MG63 (cell line): Measurements from ENCODE around the gene UBE4B. TPM values are rescaled to one million over a fixed set of nuclear protein-coding genes. Genes with fewer than 3 reads are reported as not detected.
A peak's percentile ranks its signal among the peaks of the same experiment; 100 is the strongest.
"Not testable (repeated sequence)": the region's sequence is repeated elsewhere in the genome, so short reads cannot be mapped to it uniquely, and the experiment has no call there.

Source experiments
- DNase-seq: peaks from one replicate; pipeline ENCODE4 v3.0.0-alpha.2; 2020
- H3K27me3 ChIP-seq: fragments of 250-450 bp; sonication (Bioruptor Pico); 2 replicates; pipeline ENCODE4 v1.5.1; 2020; ENCODE audit warnings: mild to moderate bottlenecking, moderate library complexity
- H3K36me3 ChIP-seq: fragments of 250-450 bp; sonication (Bioruptor Pico); 2 replicates; pipeline ENCODE4 v1.5.1; 2020; ENCODE audit warnings: mild to moderate bottlenecking, moderate library complexity
- H3K4me3 ChIP-seq: fragments of 250-450 bp; sonication (Bioruptor Pico); 2 replicates; pipeline ENCODE4 v1.5.1; 2020; ENCODE audit warnings: mild to moderate bottlenecking, moderate library complexity
- H3K9me3 ChIP-seq: fragments of 250-450 bp; sonication (Bioruptor Pico); 2 replicates; pipeline ENCODE4 v1.5.1; 2020; ENCODE audit warnings: mild to moderate bottlenecking, moderate library complexity
- total RNA-seq: library from RNA; depleted of rRNA; stranded (reverse); fragments of >200 nt; shearing (Covaris generic); gene quantifications from 2 replicates; pipeline ENCODE4 v1.2.3, GENCODE V29; 2014; ENCODE audit warnings: low replicate concordance

The UBE4B gene
- total RNA-seq, 1 experiment from 2014 or later: 13.5 TPM

DNA sequence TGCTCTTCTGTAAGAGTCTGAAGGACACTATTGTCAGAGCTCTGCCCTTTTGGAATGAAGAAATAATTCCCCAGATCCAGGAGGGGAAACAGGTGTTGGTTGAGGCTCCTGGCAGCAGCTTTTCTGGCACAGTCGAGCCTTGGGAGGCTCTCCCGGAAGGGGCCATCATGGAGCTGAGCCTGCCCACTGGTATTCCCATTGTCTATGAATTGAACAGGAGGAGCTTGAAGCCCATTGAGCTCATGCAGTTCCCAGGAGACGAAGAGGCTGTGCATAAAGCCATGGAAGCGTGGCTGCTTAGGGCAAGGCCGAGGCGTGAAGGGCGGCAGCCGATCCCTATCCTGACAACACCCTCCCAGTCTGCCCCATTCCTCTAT is 26.6 kb downstream of the UBE4B start:
- no peak overlapping the region for H3K4me3 ChIP-seq
- H3K9me3 ChIP-seq: no peaks in the 10 kb centered on the region
- H3K36me3 ChIP-seq: peaks cover 16% of the 10 kb centered on the region
- DNase-seq: no peak
- no peaks in the 10 kb centered on the region for H3K27me3 ChIP-seq

DNA sequence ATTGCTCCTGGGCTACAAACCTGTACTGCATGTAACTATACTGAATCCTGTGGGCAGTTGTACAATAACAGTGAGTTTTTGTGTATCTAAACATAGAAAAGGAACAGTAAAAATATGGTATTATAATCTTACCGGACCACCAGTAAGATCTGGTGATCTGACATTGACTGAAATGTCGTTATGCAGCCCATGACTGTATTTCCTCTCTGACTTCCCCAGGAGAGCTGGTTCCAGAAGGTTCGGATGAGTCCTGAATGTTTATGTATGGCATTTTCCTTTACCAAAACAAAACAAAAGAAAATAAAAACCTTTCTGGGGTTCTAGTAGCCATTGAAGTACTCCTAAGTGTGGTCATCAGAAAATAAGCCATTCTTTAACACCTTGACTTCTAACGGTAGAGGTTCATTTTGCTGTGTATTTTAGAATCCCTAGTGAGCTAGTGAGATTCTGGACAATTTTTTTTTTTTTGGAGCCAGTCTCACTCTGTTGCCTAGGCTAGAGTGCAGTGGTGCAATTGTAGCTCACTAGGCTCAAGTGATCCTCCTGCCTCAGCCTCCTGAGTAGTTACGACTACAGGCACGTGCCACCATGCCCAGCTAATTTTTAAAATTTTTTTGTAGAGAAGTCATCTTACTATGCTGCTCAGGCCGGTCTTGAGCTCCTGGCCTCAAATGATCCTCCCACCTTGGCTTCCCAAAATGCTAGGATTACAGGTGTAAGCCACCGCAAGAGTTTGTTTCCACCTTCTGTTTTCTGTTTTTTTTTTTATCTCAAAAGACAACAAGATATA is 27.7 kb downstream of the UBE4B start:
- Histone ChIP-seq H3K4me3 (no peak overlapping the region), H3K36me3 (peaks cover 16% of the 10 kb centered on the region)
- DNase-seq: no peak

DNA sequence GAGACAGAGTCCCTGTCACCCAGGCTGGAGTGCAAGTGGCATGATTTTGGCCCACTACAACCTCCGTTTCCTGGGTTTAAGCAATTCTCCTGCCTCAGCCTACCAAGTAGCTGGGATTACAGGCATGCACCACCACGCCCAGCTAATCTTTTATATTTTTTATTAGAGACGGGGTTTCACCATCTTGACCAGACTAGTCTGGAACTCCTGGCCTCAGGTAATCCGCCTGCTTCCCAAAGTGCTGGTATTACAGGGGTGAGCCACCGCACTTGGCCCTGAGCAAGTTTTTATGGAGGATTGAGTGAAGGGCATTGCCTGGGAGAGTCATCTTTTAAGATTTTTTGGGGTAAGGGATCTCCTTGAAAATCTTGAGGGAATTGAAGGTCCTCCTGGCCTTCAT is 28.5 kb downstream of the UBE4B start:
- Histone ChIP-seq H3K4me3 (no peak overlapping the region), H3K27me3 (no peaks in the 10 kb centered on the region), H3K36me3 (peaks cover 13% of the 10 kb centered on the region), H3K9me3 (no peaks in the 10 kb centered on the region)
- DNase-seq: no peak

More for the DNA sequence above, 27.7 kb downstream of the UBE4B start:
- Histone ChIP-seq H3K9me3 (no peaks in the 10 kb centered on the region), H3K27me3 (no peaks in the 10 kb centered on the region)

DNA sequence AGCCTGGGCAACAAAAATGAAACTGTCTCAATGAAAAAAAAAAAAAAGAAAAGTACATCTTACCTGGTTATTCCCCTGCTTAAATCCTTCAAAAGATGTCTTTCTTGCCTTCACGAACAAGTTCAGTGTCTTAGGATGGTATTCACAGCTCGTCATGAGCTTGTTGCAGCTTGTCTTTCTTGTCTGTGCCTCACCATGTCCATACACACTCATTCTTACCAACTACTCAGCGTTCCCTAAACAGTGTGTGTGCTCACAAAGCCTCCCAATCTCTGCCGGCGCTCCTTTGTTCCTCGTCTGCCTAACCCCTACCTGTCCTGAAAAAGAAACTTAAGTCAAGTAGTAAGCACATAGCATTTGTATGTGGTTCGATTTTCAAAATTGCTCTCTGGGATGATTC is 31.1 kb downstream of the UBE4B start:
- H3K4me3 ChIP-seq: no peak overlapping the region
- peaks cover 10% of the 10 kb centered on the region for H3K36me3 ChIP-seq
- DNase-seq: no peak
- no peaks in the 10 kb centered on the region for H3K27me3 ChIP-seq
- no peaks in the 10 kb centered on the region for H3K9me3 ChIP-seq

DNA sequence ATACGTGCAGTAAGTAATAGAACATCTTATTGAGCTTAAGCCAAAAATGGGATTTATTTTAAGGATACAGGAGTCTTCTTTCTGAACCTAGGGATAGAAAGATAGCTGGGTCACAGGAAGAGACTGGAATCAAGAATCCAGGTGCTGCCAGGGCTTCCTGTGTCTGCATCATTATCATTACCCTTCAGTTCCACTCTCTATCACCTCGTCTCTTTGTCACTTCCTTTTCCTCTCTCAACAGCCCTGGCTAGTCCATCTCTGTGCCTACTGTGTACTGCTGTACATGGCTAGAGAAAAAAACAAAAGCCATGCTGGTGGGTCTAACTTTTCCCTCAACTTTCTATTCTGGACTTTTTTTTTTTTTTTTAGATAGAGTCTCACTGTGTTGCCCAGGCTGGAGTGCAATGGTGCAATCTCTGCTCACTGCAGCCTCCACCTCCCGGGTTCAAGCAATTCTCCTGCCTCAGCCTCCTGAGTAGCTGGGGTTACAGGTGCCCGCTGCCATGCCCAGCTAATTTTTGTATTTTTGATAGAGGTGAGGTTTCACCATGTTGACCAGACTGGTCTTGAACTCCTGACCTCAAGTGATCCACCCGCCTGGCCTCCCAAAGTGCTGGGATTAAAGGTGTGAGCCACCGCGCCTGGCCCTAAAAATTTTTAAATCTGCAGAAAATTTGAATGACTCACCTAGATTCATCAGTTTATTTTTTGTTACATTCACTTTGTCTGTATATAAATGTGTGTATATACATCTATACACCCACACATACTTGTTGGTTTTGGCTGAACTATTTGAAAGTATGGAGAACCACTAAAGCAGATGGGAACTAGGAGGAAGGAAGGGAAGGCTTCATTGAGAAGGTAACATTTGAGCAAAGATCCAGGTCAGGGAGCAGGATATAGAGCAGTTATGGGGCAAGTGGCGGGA is 31.9 kb downstream of the UBE4B start:
- Histone ChIP-seq H3K4me3 (no peak overlapping the region), H3K36me3 (peaks cover 3% of the 10 kb centered on the region), H3K9me3 (no peaks in the 10 kb centered on the region), H3K27me3 (no peaks in the 10 kb centered on the region)
- peak; percentile 10 for DNase-seq

DNA sequence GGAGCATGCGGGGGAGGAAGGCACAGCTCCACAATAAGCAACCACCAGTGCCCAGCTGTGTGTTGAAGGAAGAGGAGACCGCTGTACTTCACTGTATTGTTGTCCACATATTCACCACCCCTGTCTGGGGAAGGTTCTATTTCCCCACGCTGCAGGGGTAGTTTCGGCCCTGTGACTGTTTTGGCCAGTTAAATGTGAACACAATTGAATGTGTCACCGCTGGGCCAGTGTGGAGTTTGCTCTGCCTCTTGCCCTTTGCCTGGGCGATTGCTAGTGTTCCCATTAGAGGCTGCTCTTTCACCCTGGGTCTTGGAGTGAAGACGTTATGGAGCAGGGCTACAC is 32.6 kb downstream of the UBE4B start:
- Histone ChIP-seq H3K4me3 (no peak overlapping the region), H3K27me3 (no peaks in the 10 kb centered on the region), H3K9me3 (no peaks in the 10 kb centered on the region), H3K36me3 (peaks cover 3% of the 10 kb centered on the region)
- DNase-seq: peak; percentile 17

DNA sequence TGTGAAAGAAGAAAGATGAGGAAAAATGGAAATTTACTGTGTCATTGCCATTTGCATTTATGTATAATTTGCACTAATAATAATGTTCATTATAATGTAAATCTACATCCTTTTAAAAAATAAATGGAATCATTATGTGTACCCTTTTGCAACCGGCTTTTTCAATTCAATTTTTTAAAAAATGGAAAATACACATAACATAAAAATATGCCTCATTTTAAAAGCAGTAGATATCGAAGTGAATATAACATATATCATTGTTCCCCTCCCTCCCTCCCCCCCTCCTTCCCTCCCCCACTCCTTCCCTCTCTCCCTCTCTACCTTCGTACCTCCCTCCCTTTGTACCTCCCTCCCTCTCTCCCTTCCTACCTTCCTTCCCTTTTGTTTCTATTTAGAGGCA is 33.0 kb downstream of the UBE4B start:
- no peaks in the 10 kb centered on the region for H3K27me3 ChIP-seq
- peaks cover 3% of the 10 kb centered on the region for H3K36me3 ChIP-seq
- H3K9me3 ChIP-seq: no peaks in the 10 kb centered on the region
- DNase-seq: no peak
- H3K4me3 ChIP-seq: no peak overlapping the region

DNA sequence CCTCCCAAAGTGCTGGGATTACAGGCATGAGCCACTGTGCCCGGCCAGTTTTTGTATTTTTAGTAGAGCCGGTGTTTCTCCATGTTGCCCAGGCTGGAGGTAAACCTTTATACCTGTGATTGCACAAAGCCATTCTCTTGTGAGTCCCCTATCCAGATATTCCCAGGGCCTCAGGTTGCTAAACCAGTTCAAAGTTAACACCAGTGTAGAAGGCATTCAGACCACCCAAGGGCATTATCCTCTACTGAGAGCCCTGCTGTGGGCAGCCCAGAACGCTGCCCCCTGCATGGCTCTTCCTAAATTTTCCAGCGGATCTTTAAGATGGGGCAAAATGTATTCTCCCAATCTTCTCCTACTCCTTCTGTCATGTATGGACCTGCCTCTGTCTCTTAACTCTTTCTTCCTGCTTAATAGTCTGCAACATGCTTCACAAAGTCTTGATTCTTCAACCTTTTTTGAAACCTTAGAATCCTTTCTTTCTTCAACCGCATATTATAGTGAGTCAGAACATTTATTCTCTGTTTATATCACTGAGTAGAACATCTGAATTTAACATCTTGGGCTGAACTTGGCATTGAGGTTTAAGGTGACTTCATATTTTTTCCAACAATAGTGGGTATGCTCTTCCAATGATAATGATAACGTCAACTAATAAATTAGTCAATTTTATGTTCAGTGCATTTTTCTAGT is 36.0 kb downstream of the UBE4B start:
- peaks cover 3% of the 10 kb centered on the region; the same call in 1 of the 2 replicates for H3K36me3 ChIP-seq
- no peaks in the 10 kb centered on the region for H3K27me3 ChIP-seq
- no peaks in the 10 kb centered on the region for H3K9me3 ChIP-seq
- H3K4me3 ChIP-seq: no peak overlapping the region
- DNase-seq: no peak

DNA sequence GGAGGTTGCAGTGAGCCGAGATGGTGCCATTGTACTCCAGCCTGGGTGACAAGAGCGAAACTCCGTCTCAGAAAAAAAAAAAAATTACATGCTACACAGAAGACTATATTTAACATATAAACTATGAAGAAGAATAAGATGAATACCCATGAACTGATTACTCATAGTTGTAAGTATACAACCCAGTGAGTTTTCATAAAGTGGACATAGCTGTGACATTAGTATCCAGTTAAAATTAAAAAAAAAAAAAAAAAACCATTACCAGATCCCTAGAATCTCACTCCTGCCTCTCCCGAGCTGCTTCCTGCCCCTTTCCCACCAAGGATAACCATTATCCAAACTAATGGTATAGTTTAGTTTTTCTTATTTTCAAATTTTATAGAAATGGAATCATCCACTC is 37.4 kb downstream of the UBE4B start:
- H3K4me3 ChIP-seq: no peak overlapping the region
- DNase-seq: no peak
- H3K36me3 ChIP-seq: peaks cover 3% of the 10 kb centered on the region; the same call in 1 of the 2 replicates
- no peaks in the 10 kb centered on the region for H3K9me3 ChIP-seq
- H3K27me3 ChIP-seq: no peaks in the 10 kb centered on the region

DNA sequence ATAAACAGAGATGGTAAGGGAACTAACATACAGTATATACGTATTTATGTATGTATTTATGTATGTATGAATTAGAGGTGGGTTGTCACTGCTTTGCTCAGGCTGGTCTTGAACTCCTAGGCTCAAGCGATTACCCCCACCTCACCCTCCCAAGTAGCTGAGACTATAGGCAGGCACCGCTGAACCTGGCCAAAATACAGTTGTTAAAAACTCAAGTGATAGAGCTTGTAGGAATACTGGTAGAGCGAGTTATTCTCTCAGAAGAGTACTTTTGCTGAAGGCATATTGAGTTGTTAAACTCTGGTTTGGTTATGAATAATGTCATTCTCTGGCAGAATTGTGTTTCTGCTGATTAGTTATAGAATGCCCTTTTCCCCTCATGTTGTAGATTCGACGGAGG is 38.9 kb downstream of the UBE4B start:
- Histone ChIP-seq H3K36me3 (peaks cover 11% of the 10 kb centered on the region), H3K27me3 (no peaks in the 10 kb centered on the region), H3K9me3 (no peaks in the 10 kb centered on the region), H3K4me3 (no peak overlapping the region)
- no peak for DNase-seq

DNA sequence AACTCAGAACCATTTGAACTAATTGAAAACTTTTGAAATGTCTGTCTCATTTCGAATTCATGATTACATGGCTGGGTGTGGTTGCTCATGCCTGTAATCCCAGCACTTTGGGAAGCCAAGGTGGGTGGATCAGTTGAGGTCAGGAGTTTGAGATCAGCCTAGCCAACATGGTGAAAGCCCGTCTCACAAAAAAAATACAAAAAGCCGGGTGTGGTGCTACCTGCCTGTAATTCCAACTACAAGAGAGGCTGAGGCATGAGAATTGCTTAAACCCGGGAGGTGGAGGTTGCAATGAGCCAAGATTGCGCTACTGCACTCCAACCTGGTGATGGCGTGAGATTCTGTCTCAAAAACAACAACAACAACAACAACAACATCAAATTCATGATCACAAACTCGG is 40.6 kb downstream of the UBE4B start:
- H3K36me3 ChIP-seq: peaks cover 11% of the 10 kb centered on the region
- not testable (repeated sequence) for DNase-seq, H3K4me3 ChIP-seq, H3K27me3 ChIP-seq, H3K9me3 ChIP-seq

DNA sequence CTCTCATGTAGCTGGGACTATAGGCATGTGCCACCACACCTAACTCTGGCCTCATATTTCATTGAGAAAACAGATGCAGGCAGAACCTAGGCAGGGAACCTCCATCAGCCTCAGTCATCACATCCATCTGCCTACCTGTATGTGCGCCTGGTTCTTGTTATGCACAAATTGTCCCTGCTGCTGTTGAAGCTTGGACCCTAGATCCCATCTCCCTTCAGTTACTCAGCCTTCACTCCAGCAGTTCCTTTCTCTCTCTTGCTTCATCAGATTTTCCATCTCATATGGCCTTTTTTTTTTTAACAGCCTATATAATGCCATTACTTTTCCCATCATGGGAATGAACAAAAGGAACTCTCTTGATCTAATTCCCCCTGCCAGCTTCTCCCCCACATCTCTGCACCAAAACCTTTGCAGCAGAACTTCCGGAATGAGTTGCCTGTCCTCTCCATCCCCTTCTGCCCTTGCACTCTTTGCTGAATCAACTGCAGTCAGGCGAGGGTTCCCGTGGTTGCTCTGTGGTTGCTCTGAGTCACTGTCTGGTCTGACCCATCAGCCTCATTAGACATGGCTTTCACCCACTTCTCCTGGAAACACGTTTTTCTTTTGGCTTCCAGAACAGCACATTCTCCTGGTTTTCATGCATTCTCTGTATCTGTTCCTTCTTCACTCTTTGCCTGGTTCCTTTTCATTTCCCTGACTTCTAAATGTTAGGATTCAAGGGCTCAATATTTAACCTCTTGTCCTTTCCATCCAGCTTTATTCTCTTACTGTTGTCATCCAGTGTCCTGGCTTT is 41.5 kb downstream of the UBE4B start:
- Histone ChIP-seq H3K27me3 (no peaks in the 10 kb centered on the region), H3K4me3 (no peak overlapping the region), H3K36me3 (peaks cover 11% of the 10 kb centered on the region), H3K9me3 (no peaks in the 10 kb centered on the region)
- DNase-seq: peak; percentile 89

DNA sequence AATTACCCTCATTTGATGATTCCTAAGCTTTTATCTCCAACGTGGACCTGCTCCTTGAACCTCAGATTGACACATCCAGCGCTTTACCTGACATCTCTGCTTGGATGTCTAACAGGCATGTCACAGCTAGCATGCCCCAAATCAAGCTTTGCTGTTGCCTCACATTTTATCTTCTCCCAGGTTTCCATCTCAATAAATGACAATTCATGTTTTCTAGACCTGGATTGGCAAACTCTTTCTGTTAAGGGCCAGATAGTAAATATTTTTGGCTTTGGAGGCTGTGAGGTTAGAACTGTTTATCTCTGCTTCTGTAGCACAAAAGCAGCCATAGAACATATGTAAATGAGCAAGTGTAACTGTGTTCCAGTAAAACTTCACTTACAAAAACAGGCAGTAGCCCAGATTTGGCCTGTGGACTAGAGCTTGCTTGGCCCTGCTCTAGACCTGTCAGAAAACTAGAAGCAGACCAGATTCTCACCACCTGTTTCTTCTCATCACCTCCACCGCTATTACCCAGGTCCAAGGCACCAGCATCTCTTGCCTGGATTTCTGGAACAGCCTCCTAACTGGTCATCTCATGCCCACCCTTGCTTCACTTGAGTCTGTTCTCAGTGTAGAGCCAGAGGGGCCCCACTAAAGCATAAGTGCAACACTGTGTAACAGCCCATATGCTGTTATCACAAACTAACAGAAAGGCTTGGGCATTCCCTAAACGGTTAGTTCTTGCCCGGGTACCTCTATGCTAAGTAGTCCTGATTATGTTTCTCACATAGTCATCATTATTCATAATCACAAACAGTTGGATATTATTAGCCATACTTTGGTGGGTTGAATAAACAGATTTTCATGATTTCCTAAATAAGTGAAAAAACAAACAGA is 42.3 kb downstream of the UBE4B start:
- peaks cover 11% of the 10 kb centered on the region for H3K36me3 ChIP-seq
- H3K27me3 ChIP-seq: no peaks in the 10 kb centered on the region
- no peaks in the 10 kb centered on the region for H3K9me3 ChIP-seq

DNA sequence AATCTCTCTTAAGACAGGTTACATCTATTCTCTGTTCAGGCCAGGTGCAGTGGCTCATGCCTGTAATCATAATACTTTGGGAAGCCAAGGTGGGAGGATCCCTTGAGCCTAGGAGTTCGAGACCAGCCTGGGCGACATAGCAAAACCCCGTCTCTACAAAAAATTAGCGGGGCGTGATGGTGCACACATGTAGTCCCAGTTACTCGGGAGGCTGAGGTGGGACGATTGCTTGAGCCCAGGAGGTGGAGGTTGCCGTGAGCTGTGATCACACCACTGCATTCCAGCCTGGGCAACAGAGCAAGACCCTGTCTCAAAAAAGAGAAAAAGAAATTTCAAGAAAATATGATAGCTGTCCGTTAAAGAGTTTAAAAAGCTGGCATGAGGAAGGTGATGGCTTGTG is 43.0 kb downstream of the UBE4B start:
- Histone ChIP-seq H3K9me3 (no peaks in the 10 kb centered on the region; the same call in 1 of the 2 replicates), H3K27me3 (no peaks in the 10 kb centered on the region), H3K36me3 (peaks cover 15% of the 10 kb centered on the region), H3K4me3 (no peak overlapping the region)
- no peak for DNase-seq

More for the DNA sequence above, 42.3 kb downstream of the UBE4B start:
- no peak for DNase-seq
- H3K4me3 ChIP-seq: no peak overlapping the region

DNA sequence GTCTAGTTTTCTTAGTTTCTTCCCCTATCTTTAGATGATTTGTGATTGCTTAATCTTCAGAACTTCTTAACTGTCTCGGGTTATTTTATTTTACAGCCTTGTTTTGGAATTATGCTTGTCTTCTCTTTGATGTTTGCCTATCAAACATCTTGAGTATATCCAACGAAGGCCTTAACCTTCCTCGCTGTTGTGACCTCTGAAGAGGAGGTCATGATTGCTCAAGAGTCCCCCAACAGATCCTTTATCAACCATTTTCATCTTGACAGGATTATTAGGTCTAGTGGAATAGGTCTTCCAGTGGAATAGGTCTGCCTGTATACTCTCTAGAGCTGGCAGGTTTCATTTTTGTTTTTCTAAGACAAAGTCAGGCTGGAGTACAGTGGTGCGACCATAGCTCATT is 45.7 kb downstream of the UBE4B start:
- H3K9me3 ChIP-seq: no peaks in the 10 kb centered on the region; the same call in 1 of the 2 replicates
- DNase-seq: no peak
- H3K4me3 ChIP-seq: no peak overlapping the region
- H3K36me3 ChIP-seq: peaks cover 16% of the 10 kb centered on the region
- H3K27me3 ChIP-seq: no peaks in the 10 kb centered on the region
